Left colon (tissue), 2 donors: ENCODE data around the gene ALG6. TPM values are rescaled to one million over a fixed set of nuclear protein-coding genes. Genes with fewer than 3 reads are reported as not detected.

Experiments
- ATAC-seq: fragments of 200-7000 bp; cut with Tn5 transposase; one replicate; pipeline ENCODE4 v1.9.1; 2020; ENCODE audit warnings: mild to moderate bottlenecking, moderate library complexity
- DNase-seq, 2 donors: peaks; one replicate each; pipeline ENCODE4 v3.0.0-alpha.2; 2020
- intact Hi-C, 2 donors: fragments of 100-400 bp; cut with DNase I in 1 of 2; cut with micrococcal nuclease in 1 of 2; formaldehyde crosslinking; loops; one replicate each; pipeline versions ENCODE4 v1.11.2 to v1.14.0; 2022; cut with DNase I, micrococcal nuclease
- long read RNA-seq: library from polyadenylated mRNA; unstranded; transcript quantifications from one replicate; pipeline ENCODE4 v2.0.0, GENCODE V29; 2021
- total RNA-seq, 2 donors: library from RNA; stranded (reverse); fragmentation: NEBNext Ultra II Directional; extraction: Animal tissue kit (Norgen Biotek cat#: 25700); gene quantifications; one replicate each; pipeline ENCODE4 v1.2.1, GENCODE V29; 2021
- donor health status: DM: no; HTN: no; CAD: no.
- donor health status: DM: yes; HTN: yes; CAD: no.

ALG6 gene
- 10 to 100 TPM in 1 of 2 donors, 1 to 10 TPM in 1; 9.7 to 12.8 TPM for total RNA-seq
- long read RNA-seq, transcript ALG6-202 (15 exons, 3,371 nt): major isoform, 19 of 23 reads
- long read RNA-seq, partial matches to known transcripts: 1 of 23 reads
- long read RNA-seq, other reads (novel, unspliced or antisense): 3 of 23 reads

- DNase-seq (peak; percentile 91 to 95), ATAC-seq (peak; percentile 99)
- intact Hi-C loops: no loop called here
These were observed at the start of gene ALG6 for GRCh38 chr1:63367215-63368103. Gene ALG6 (plus strand): TSS chr1:63367627. CDS start chr1:63370978, 3,351 bp downstream.

GRCh38 chr1:63317817-63318152 is 49.6 kb upstream of the ALG6 start:
- no peak for DNase-seq
- no peak for ATAC-seq
- intact Hi-C loops: no loop called here

GRCh38 chr1:63318201-63318979 is 49.0 kb upstream of the ALG6 start:
- intact Hi-C loops: no loop called here
- no peak for DNase-seq
- no peak for ATAC-seq

GRCh38 chr1:63319046-63320021 is 48.1 kb upstream of the ALG6 start:
- DNase-seq (no peak), ATAC-seq (no peak)
- intact Hi-C loops: no loop called here

- intact Hi-C loops: no loop called here
- DNase-seq (no peak), ATAC-seq (no peak)
These were observed 47.3 kb upstream of the ALG6 start for GRCh38 chr1:63320022-63320721.

GRCh38 chr1:63321066-63321784 is 46.2 kb upstream of the ALG6 start:
- intact Hi-C loops: no loop called here
- no peak for DNase-seq
- no peak for ATAC-seq

GRCh38 chr1:63321785-63322113 is 45.7 kb upstream of the ALG6 start:
- ATAC-seq (no peak), DNase-seq (no peak)
- intact Hi-C loops: no loop called here

GRCh38 chr1:63322114-63322943 is 45.1 kb upstream of the ALG6 start, which contains the start of gene FOXD3:
Gene FOXD3 (plus strand): TSS chr1:63322567. CDS start chr1:63323059, 492 bp downstream.
- ATAC-seq (peak; percentile 66), DNase-seq (peak; percentile 45 to 73)
- intact Hi-C loops: no loop called here

- peak in 1 of 2 donors; percentile 53 for DNase-seq
- ATAC-seq: peak; percentile 53
- intact Hi-C loops: no loop called here
These were observed 44.2 kb upstream of the ALG6 start for GRCh38 chr1:63322944-63323864.

GRCh38 chr1:63323865-63324778 is 43.3 kb upstream of the ALG6 start:
- DNase-seq (no peak), ATAC-seq (peak; percentile 17)
- intact Hi-C loops: no loop called here

- intact Hi-C loops: no loop called here
- DNase-seq (no peak), ATAC-seq (no peak)
These were observed 42.7 kb upstream of the ALG6 start for GRCh38 chr1:63324779-63325119.

- no peak for ATAC-seq
- intact Hi-C loops: no loop called here
These were observed 42.0 kb upstream of the ALG6 start for GRCh38 chr1:63325279-63325985.

GRCh38 chr1:63326106-63326472 is 41.3 kb upstream of the ALG6 start:
- intact Hi-C loops: no loop called here
- DNase-seq: no peak

More at GRCh38 chr1:63325279-63325985, 42.0 kb upstream of the ALG6 start:
- no peak for DNase-seq

More at GRCh38 chr1:63326106-63326472, 41.3 kb upstream of the ALG6 start:
- ATAC-seq: no peak
